CD4-positive, alpha-beta T cell treated with Interleukin-15 for 1 hour (primary cell): ENCODE measurements around the gene TNFRSF1A.

ENCODE experiments used
- DNase-seq: peaks from one replicate; pipeline ENCODE4 v3.0.0-alpha.2; 2020

The TNFRSF1A gene

DNA sequence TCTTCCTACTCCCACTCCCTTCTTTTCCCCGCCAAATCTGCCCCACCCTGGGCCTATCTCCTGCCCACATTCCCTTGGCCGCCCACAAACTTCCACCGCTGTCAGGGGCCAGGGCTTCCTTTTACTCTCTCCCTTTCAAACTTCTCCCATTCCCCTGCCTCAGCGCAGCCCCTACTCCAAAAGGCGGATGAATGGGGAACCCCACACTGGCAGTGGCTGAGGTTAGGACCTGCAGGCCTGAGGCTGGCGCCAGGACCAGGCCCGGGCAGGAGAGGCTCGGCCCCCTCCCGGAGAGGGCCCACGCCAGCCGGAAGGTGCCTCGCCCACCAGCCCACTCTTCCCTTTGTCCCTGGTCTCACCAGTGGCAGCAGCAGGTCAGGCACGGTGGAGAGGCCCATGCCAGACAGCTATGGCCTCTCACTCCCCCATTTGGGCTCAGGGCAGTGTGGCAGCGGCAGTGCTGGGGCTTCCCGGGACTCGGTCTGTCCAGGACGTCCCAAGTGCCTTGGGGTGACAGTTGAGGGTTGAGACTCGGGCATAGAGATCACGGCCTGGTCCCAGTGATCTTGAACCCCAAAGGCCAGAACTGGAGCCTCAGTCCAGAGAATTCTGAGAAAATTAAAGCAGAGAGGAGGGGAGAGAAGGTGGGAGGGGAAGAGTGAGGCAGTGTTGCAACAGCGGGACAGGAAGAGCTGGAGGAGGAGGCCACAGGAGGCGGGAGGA lies at the start of gene TNFRSF1A:
Gene TNFRSF1A (minus strand): TSS at position 660 of the 723 bp plus-strand sequence. CDS start 262 bp downstream, at position 398.
- peak; percentile 51 for DNase-seq

DNA sequence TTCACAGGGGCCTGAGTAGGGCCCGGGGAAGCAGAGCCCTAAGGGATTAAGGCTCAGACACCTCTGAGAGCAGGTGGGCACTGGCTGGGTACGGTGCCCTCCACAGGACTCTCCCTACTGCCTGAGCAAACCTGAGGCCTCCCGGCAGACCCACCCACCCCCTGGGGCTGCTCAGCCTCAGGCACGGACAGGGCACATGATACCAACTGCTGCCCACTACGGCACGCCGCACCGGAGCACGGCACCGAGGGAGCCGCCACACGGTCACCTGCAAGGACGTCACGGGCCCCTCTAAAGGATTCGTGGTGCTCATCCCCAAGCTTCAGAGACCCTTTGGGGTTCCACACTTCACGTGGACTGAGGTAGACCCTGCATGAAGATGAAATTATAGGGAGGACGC lies 49.1 kb upstream of the TNFRSF1A start:
- DNase-seq: no peak

DNA sequence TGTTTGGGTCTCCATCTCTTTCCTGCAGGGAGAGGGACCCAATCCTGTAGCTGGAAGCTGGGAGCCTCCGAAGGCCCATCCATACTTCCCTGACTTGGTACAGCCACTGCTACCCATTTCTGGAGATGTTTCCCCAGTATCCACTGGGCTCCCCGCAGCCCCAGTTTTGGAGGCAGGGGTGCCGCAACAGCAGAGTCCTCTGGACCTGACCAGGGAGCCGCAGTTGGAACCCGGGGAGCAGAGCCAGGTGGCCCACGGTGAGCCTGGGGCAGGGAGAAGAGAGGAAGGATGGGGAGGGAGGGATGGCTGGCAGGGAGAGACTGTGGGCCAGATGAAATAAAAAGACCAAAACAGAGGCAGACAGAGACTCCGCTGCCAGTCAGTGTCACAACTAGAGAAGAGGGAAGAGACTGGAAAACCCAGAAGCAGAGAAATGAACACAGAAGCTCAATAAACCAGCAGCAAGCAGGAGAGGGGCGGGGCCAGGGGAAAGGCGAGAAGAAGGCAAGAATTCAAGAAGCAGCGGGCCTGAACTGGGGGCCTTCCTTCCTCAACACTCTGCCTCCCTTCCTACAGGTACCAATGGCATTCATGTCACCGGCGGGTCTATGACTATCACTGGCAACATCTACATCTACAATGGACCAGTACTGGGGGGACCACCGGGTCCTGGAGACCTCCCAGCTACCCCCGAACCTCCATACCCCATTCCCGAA lies 48.4 kb upstream of the TNFRSF1A start:
- DNase-seq: no peak

- no peak for DNase-seq
These were observed 45.7 kb upstream of the TNFRSF1A start for GRCh38 chr12:6387541-6387940.

DNA sequence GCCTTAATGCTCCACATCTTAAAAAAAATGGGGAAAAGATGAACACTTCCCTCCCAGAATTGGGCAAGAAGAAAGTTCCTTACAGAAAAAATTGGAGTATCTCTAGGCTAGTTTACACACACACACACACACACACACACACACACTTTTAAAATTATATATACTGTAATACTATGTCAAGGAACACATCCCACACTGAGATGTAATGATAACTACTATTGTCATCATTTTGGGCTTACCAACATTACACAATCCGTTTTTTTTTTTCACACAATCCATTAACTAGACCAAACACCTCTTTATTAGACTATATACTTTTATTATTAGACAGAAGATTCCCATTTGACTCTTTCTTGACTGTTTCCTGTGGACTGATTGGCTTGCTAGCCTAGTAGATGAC lies 44.6 kb upstream of the TNFRSF1A start:
- no peak for DNase-seq

GRCh38 chr12:6386038-6386437 lies 44.2 kb upstream of the TNFRSF1A start:
- DNase-seq: no peak

DNA sequence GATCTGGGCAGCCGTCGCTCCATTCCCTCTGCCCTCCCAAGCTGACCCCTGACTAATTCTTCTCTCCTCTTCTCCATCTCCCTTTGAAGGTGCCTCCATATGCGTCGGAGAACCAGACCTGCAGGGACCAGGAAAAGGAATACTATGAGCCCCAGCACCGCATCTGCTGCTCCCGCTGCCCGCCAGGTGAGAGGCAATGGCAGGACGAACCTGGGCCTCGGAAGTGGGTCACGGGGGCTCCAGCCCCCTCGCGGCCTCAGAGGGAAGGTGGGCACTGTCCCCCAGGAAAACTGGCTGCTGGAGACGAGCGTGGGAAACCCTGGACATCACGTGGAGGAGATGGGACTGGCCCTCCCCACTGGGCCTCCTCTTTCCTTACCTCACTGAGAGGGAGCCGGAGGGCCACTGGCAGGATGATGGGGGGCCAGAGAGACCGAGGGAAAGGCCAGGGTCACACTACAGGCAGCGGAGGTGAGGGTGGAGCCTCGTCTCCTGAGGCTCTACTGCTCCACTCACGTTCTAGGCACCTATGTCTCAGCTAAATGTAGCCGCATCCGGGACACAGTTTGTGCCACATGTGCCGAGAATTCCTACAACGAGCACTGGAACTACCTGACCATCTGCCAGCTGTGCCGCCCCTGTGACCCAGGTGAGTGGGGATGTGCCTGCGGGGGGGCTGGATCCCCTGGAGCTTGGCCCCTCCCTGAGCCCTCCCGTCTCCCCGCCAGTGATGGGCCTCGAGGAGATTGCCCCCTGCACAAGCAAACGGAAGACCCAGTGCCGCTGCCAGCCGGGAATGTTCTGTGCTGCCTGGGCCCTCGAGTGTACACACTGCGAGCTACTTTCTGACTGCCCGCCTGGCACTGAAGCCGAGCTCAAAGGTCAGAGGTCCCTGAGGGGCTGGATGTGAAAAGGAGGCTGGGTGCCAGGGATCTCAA lies 42.9 kb upstream of the TNFRSF1A start:
- no peak for DNase-seq

DNA sequence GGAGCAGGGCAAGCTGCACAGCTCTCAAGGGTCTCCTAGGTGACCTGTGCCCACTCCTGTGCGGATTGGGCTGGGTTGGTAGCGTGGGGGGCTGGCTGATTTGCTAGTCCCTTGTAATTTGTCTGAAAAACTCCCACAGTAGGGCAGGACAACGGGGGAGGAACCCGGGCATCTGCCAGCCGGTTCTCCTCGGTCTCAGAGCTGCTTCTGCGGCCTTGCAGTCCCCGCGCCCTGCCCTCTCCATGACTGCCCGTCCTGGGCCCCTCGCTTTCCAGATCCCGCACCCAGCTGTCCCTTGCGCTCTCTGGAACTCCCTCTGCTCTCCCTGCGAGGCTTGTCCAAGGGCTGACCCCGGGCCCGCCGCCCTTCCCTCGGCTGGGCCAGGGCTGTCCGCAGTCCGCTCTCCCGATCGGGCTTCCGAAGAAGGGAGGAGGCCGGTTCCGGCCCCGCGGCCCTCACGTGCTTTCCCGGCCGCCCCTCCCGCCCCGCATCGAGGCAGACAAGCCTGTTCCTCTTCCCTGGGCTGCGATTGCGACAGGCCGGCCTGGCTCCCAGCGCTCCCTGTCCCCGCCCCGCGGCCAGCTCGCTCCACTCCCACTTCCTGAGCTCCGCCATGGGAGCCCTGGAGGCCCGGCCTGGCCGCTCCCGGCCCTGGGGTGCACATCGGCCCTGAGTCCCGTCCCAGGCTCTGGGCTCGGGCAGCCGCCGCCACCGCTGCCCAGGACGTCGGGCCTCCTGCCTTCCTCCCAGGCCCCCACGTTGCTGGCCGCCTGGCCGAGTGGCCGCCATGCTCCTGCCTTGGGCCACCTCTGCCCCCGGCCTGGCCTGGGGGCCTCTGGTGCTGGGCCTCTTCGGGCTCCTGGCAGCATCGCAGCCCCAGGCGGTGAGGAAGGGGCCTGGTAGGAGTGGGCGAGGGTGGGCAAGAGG lies 42.0 kb upstream of the TNFRSF1A start, which contains the start of gene LTBR:
Gene LTBR (plus strand): TSS at position 591 of the 927 bp plus-strand sequence. CDS start 197 bp downstream, at position 788.
- DNase-seq: peak; percentile 72

GRCh38 chr12:6382982-6383381 lies 41.1 kb upstream of the TNFRSF1A start:
- DNase-seq: no peak

GRCh38 chr12:6382371-6382770 lies 40.5 kb upstream of the TNFRSF1A start:
- no peak for DNase-seq

DNA sequence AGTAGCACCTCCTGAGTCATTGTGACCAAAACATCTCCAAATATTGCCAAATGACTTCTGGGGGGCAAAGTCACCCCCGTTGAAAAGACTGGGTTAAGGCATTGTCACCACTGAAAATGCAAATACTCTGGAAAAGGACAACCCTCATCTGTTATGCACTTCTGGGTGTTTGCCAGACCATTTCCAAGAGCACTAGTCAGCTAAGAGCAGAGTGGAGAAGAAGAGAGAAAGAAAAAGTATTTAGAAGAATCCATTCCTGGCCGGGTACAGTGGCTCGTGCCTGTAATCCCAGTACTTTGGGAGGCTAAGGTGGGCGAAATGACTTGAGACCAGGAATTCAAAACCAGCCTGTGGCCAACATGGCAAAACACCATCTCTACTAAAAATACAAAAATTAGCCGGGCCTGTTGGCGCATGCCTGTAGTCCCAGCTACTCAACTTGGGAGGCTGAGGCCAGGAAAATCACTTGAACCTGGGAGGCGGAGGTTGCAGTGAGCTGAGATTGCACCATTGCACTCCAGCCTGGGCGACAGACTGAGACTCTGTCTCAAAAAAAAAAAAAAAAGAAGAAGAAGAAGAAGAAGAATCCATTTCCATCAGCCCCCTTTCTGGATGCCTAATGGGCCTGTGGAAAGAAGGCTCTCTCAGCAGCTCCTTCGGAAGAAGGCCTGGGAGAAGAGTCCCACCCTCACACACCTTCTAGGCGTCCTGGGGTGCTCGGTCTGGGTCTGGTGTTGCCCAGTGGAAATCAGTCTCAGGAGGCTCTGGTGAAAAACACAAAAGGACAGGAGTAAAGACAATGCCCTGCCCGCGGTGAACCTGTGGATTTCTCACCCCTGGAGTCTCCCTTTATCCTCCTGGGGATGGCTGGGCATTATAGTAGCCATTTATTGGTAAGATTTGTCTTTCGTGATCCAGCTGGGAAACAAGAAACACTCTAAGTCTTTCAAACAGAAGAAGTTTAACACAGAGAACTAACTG lies 38.6 kb upstream of the TNFRSF1A start:
- DNase-seq: no peak

- DNase-seq: no peak
These were observed 37.0 kb upstream of the TNFRSF1A start for GRCh38 chr12:6378709-6379472.

DNA sequence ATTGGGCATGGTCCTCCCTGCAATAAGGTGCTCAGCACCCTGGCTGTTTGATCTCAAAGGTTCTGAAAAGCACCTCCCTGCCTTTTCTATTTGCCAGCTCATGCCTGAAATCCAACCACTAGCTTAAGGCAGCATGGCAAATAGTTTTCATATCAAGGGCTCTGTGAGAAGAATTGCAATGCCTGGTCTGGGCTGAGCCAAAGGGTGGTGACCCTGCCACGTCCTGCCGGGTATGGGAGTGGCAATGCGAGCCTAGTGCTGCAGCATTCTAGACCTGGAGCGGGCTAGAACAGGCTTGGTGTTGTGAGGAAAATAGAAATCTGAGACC lies 35.8 kb upstream of the TNFRSF1A start:
- no peak for DNase-seq

- DNase-seq: no peak
These were observed 35.2 kb upstream of the TNFRSF1A start for GRCh38 chr12:6376870-6377666.

GRCh38 chr12:6376079-6376869 lies 34.4 kb upstream of the TNFRSF1A start:
- no peak for DNase-seq

GRCh38 chr12:6375269-6376078 lies 33.6 kb upstream of the TNFRSF1A start, which contains the start of gene SCNN1A:
Gene SCNN1A, minus strand, starts transcription at chr12:6375563. Its CDS starts 780 bp downstream, at chr12:6374783.
- DNase-seq: no peak

DNA sequence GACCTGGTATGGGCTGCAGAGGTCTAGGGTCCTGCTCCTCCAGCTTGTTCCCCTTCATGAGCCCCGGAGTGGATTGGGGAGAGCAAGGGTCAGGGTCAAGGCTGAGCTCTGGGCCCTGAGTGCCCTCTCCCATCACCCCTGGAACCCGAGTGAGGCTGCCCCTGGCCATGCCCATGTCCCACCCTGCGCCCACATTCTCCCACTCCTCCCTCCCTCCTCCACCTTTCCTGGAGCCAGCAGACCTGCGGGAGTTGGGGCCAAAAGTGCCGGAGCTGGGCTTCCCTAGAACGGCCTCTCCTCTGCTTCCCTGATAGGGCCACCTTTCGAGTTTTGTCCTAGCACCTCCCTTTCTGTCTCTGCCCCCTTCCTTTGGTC lies 32.9 kb upstream of the TNFRSF1A start:
- DNase-seq: no peak
